Loucy (cell line): ENCODE measurements around the gene PAQR6.

Source experiments
- H2AFZ ChIP-seq: fragments of 200-600 bp; sonication (generic); 2 replicates; pipeline ENCODE4 v1.6.0; 2016; ENCODE audit warnings: antibody characterized with exemption, mild to moderate bottlenecking, low read length, moderate library complexity
- H3F3A ChIP-seq: fragments of 200-600 bp; 2 replicates; pipeline ENCODE4 v1.6.0; 2016; ENCODE audit warnings: antibody characterized with exemption, low read depth, mild to moderate bottlenecking
- H3K27me3 ChIP-seq: fragments of 200-600 bp; sonication (generic); 2 replicates; pipeline ENCODE4 v1.6.1; 2014; ENCODE audit warnings: low read length, mild to moderate bottlenecking; ENCODE audit not compliant: insufficient read depth, poor library complexity, severe bottlenecking
- H3K36me3 ChIP-seq: fragments of 200-600 bp; sonication (generic); 2 replicates; pipeline ENCODE4 v1.6.1; 2016; ENCODE audit warnings: low read length; ENCODE audit not compliant: insufficient read depth
- H3K4me1 ChIP-seq: fragments of 200-600 bp; sonication (generic); 2 replicates; pipeline ENCODE4 v1.5.1; 2014; ENCODE audit warnings: low read length, mild to moderate bottlenecking; ENCODE audit not compliant: insufficient read depth, poor library complexity, severe bottlenecking
- H3K4me2 ChIP-seq: fragments of 200-600 bp; sonication (generic); 2 replicates; pipeline ENCODE4 v1.6.0; 2014; ENCODE audit warnings: antibody characterized with exemption, low read length, low read depth, mild to moderate bottlenecking; ENCODE audit not compliant: poor library complexity, severe bottlenecking
- H3K4me3 ChIP-seq: fragments of 200-600 bp; sonication (generic); 2 replicates; pipeline ENCODE4 v1.5.1; 2014; ENCODE audit warnings: low read length, mild to moderate bottlenecking, mixed read lengths; ENCODE audit not compliant: poor library complexity, severe bottlenecking
- H3K79me2 ChIP-seq: fragments of 200-600 bp; sonication (generic); 2 replicates; pipeline ENCODE4 v1.6.1; 2014; ENCODE audit warnings: low read length; ENCODE audit not compliant: insufficient read depth
- H3K9ac ChIP-seq: fragments of 200-600 bp; sonication (generic); 2 replicates; pipeline ENCODE4 v1.6.0; 2014; ENCODE audit warnings: mild to moderate bottlenecking, low read depth, low read length, moderate library complexity; ENCODE audit not compliant: poor library complexity, severe bottlenecking
- H3K9me2 ChIP-seq: fragments of 200-600 bp; sonication (generic); replicated peaks from 2 replicates; pipeline ENCODE4 v1.6.1; 2016; ENCODE audit warnings: low read depth, low read length, mixed read lengths
- H3K9me3 ChIP-seq: fragments of 200-600 bp; sonication (generic); 2 replicates; pipeline ENCODE4 v1.6.1; 2014; ENCODE audit warnings: mild to moderate bottlenecking, antibody characterized with exemption, low read length, low read depth; ENCODE audit not compliant: insufficient read depth
- H4K20me1 ChIP-seq: fragments of 200-600 bp; sonication (generic); 2 replicates; pipeline ENCODE4 v1.6.0; 2014; ENCODE audit warnings: antibody characterized with exemption, low read length, mild to moderate bottlenecking; ENCODE audit not compliant: insufficient read depth, poor library complexity, severe bottlenecking
- EZH2phosphoT487 ChIP-seq: fragments of 200-600 bp; IDR thresholded peaks from 2 replicates; pipeline ENCODE4 v1.6.1; 2018; ENCODE audit warnings: antibody characterized with exemption, mild to moderate bottlenecking, moderate library complexity, borderline replicate concordance
- TF ChIP-seq, protein P1 (sequence below): fragments of 200-600 bp; sonication (generic); conservative IDR thresholded peaks from 2 replicates; pipeline ENCODE4 v1.5.1; 2014; ENCODE audit warnings: mild to moderate bottlenecking, antibody characterized with exemption, low read length

Gene PAQR6

DNA sequence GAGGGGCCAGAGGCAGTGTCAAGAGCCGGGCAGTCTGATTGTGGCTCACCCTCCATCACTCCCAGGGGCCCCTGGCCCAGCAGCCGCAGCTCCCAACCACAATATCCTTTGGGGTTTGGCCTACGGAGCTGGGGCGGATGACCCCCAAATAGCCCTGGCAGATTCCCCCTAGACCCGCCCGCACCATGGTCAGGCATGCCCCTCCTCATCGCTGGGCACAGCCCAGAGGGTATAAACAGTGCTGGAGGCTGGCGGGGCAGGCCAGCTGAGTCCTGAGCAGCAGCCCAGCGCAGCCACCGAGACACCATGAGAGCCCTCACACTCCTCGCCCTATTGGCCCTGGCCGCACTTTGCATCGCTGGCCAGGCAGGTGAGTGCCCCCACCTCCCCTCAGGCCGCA is 5.9 kb downstream of the PAQR6 start, which contains the start of gene BGLAP:
BGLAP (plus strand) TSS at position 259 of the 400 bp plus-strand sequence; CDS start at position 307, 48 bp downstream.
- Histone ChIP-seq H3K4me3 (no peak within 1 kb of the TSS), H3K27me3 (no peaks in the 10 kb centered on the region), H3K9me3 (no peaks in the 10 kb centered on the region), H3K36me3 (peaks cover 19% of the 10 kb centered on the region; the same call in 1 of the 2 replicates), H3K9ac (no peak within 1 kb of the TSS), H2AFZ (no peak within 1 kb of the TSS), H3K4me2 (no peak within 1 kb of the TSS), H3K79me2 (no peaks in the 10 kb centered on the region), H3K9me2 (no peaks in the 10 kb centered on the region), H3F3A (no peaks in the 10 kb centered on the region), H4K20me1 (no peaks in the 10 kb centered on the region), H3K4me1 (no peaks in the 10 kb centered on the region)
- TF ChIP-seq, protein P1, sequence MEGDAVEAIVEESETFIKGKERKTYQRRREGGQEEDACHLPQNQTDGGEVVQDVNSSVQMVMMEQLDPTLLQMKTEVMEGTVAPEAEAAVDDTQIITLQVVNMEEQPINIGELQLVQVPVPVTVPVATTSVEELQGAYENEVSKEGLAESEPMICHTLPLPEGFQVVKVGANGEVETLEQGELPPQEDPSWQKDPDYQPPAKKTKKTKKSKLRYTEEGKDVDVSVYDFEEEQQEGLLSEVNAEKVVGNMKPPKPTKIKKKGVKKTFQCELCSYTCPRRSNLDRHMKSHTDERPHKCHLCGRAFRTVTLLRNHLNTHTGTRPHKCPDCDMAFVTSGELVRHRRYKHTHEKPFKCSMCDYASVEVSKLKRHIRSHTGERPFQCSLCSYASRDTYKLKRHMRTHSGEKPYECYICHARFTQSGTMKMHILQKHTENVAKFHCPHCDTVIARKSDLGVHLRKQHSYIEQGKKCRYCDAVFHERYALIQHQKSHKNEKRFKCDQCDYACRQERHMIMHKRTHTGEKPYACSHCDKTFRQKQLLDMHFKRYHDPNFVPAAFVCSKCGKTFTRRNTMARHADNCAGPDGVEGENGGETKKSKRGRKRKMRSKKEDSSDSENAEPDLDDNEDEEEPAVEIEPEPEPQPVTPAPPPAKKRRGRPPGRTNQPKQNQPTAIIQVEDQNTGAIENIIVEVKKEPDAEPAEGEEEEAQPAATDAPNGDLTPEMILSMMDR = no peak
- no peak for TF ChIP-seq EZH2phosphoT487

DNA sequence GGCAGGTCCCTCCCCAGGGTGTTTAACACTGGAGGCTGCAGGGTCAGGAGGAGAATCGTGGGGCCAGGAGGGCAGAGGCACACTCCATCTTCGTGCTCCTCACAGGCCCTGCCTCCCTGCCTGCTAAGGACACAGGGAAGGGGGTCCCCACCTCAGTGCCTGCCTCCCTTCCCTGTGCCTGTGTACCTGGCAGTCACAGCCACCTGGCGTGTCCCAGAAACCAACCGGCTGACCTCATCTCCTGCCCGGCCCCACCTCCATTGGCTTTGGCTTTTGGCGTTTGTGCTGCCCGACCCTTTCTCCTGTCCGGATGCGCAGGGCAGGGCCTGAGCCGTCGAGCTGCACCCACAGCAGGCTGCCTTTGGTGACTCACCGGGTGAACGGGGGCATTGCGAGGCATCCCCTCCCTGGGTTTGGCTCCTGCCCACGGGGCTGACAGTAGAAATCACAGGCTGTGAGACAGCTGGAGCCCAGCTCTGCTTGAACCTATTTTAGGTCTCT is 6.5 kb downstream of the PAQR6 start:
- H3K4me2 ChIP-seq = no peak overlapping the region
- H2AFZ ChIP-seq = no peak overlapping the region
- no peak for TF ChIP-seq EZH2phosphoT487
- TF ChIP-seq, protein P1 = no peak
- H3K27me3 ChIP-seq = no peaks in the 10 kb centered on the region
- H3F3A ChIP-seq = no peaks in the 10 kb centered on the region
- H3K4me3 ChIP-seq = no peak overlapping the region
- no peaks in the 10 kb centered on the region for H4K20me1 ChIP-seq
- H3K4me1 ChIP-seq = no peaks in the 10 kb centered on the region
- H3K9ac ChIP-seq = no peak overlapping the region
- H3K79me2 ChIP-seq = no peaks in the 10 kb centered on the region
- peaks cover 24% of the 10 kb centered on the region; the same call in 1 of the 2 replicates for H3K36me3 ChIP-seq
- no peaks in the 10 kb centered on the region for H3K9me2 ChIP-seq
- no peaks in the 10 kb centered on the region for H3K9me3 ChIP-seq

DNA sequence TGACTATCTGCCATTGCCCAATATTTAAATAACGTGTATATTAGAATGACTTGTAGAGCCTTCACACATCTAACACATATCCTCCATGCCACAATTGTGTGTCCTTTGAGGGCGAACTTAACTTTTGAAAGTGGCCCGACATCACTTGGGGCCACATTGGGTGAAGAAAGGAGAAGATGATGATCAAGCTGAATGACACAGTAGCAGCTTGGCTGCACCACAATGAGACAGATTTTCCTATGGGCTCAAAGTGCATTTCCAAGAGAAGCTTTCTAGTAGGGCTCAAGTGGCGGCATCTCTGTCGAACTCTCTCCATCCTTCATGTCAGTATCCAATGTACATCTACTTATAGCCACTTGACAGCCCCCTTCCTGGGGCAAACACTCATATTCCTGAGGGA is 9.6 kb downstream of the PAQR6 start:
- no peak overlapping the region for H2AFZ ChIP-seq
- H3K4me3 ChIP-seq = no peak overlapping the region
- no peaks in the 10 kb centered on the region for H4K20me1 ChIP-seq
- no peaks in the 10 kb centered on the region for H3K9me3 ChIP-seq
- H3K9ac ChIP-seq = no peak overlapping the region
- H3K9me2 ChIP-seq = no peaks in the 10 kb centered on the region
- no peak overlapping the region for H3K4me2 ChIP-seq
- H3K4me1 ChIP-seq = no peaks in the 10 kb centered on the region
- no peaks in the 10 kb centered on the region for H3K27me3 ChIP-seq
- H3K36me3 ChIP-seq = peaks cover 25% of the 10 kb centered on the region; the same call in 1 of the 2 replicates
- TF ChIP-seq, protein P1 = no peak
- no peak for TF ChIP-seq EZH2phosphoT487
- no peaks in the 10 kb centered on the region for H3F3A ChIP-seq
- H3K79me2 ChIP-seq = no peaks in the 10 kb centered on the region
